ENCODE measurements around the gene CFAP52. TPM values are rescaled to one million over a fixed set of nuclear protein-coding genes. Genes with fewer than 3 reads are reported as not detected.
"Not testable (repeated sequence)": the region's sequence is repeated elsewhere in the genome, so short reads cannot be mapped to it uniquely, and the experiment has no call there.

The CFAP52 gene
- total RNA-seq, 4 donors from 2014 or later, result 0.40 to 4.2 TPM; not detected in 2

DNA sequence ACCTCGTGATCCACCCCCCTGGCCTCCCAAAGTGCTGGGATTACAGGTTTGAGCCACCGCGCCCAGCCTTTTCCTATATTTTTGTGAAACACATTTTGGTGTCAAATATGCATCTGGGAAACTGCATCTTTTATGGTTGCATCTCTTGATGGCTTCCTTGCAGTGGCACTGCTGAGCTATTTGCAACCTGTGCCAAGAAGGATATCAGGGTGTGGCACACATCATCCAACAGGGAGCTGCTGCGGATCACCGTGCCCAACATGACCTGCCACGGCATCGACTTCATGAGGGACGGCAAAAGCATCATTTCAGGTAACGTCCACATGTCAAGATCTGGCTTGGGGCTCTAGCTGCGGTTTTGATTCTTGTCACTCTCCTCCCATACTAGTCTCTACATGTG is 52.1 kb downstream of the CFAP52 start:
- 95 to 96% methylated on average over 5 to 8 of the region's 10 CpGs for WGBS, 2 donors (ENCODE audit: low coverage in 1 of 2)

DNA sequence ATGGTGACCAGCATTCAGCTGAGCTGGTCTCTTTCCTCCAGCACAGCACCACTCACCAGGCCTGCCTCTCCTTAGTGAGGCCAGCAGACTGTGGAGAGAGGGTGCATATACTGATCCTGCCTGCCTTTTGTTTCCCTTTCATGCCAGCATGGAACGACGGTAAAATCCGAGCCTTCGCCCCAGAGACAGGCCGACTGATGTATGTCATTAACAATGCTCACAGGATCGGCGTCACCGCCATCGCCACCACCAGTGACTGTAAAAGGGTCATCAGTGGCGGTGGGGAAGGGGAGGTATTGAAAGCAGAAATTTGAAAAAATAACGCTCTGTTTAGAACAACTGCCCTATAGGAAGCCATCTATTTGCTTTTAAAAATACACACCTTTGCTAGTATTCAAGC is 56.3 kb downstream of the CFAP52 start:
- peaks cover 33% of the 10 kb centered on the region for H3K27me3 ChIP-seq
- H3K27ac ChIP-seq, result no peak overlapping the region
- no peaks in the 10 kb centered on the region for H3K36me3 ChIP-seq
- no peak for TF ChIP-seq EP300 (IDR thresholded peaks at IDR 0.05)
- TF ChIP-seq, protein P1, sequence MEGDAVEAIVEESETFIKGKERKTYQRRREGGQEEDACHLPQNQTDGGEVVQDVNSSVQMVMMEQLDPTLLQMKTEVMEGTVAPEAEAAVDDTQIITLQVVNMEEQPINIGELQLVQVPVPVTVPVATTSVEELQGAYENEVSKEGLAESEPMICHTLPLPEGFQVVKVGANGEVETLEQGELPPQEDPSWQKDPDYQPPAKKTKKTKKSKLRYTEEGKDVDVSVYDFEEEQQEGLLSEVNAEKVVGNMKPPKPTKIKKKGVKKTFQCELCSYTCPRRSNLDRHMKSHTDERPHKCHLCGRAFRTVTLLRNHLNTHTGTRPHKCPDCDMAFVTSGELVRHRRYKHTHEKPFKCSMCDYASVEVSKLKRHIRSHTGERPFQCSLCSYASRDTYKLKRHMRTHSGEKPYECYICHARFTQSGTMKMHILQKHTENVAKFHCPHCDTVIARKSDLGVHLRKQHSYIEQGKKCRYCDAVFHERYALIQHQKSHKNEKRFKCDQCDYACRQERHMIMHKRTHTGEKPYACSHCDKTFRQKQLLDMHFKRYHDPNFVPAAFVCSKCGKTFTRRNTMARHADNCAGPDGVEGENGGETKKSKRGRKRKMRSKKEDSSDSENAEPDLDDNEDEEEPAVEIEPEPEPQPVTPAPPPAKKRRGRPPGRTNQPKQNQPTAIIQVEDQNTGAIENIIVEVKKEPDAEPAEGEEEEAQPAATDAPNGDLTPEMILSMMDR (IDR thresholded peaks at IDR 0.05), result no peak
- no peak for TF ChIP-seq POLR2A (IDR thresholded peaks at IDR 0.05)
- no peak for TF ChIP-seq POLR2AphosphoS5 (IDR thresholded peaks at IDR 0.05)
- no peak for ATAC-seq
- H3K9me3 ChIP-seq, result no peaks in the 10 kb centered on the region
- no peaks in the 10 kb centered on the region for H3K4me1 ChIP-seq
- H3K4me3 ChIP-seq, result no peak overlapping the region
- WGBS, 2 donors (ENCODE audit: low coverage in 1 of 2), result 90 to 93% methylated on average over 11 of the region's 11 CpGs

More for the DNA sequence above, 52.1 kb downstream of the CFAP52 start:
- no peak overlapping the region for H3K27ac ChIP-seq
- no peak overlapping the region for H3K4me3 ChIP-seq
- H3K9me3 ChIP-seq, result peaks cover 0 to 22% (median 0%) of the 10 kb centered on the region in 3 donors
- no peaks in the 10 kb centered on the region for H3K4me1 ChIP-seq
- no peak for ATAC-seq
- no peaks in the 10 kb centered on the region for H3K36me3 ChIP-seq
- H3K27me3 ChIP-seq, result peaks cover 13% of the 10 kb centered on the region
- TF ChIP-seq POLR2A (IDR thresholded peaks at IDR 0.05) (no peak), EP300 (IDR thresholded peaks at IDR 0.05) (no peak), POLR2AphosphoS5 (IDR thresholded peaks at IDR 0.05) (no peak)
- TF ChIP-seq, protein P1 (IDR thresholded peaks at IDR 0.05), result no peak

DNA sequence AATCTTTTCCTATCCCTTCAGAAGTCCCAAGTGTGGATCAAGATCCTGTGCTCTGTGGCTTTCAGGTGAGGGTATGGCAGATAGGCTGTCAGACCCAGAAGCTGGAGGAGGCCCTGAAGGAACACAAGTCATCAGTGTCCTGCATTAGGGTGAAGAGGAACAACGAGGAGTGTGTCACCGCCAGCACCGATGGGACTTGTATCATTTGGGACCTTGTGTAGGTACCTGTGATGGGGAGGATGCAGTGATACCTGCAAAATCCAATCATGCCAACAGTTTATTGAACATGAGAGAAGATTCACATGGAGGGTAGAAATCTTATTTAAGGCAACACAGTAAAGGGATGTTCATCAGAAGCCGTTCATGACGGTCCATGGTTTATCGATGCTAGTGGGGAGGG is 58.9 kb downstream of the CFAP52 start:
- Histone ChIP-seq H3K4me1 (no peaks in the 10 kb centered on the region), H3K27ac (no peak overlapping the region), H3K4me3 (no peak overlapping the region), H3K36me3 (no peaks in the 10 kb centered on the region), H3K9me3 (no peaks in the 10 kb centered on the region), H3K27me3 (peaks cover 53% of the 10 kb centered on the region)
- TF ChIP-seq POLR2A (IDR thresholded peaks at IDR 0.05) (no peak), POLR2AphosphoS5 (IDR thresholded peaks at IDR 0.05) (no peak), EP300 (IDR thresholded peaks at IDR 0.05) (no peak)
- TF ChIP-seq, protein P1 (IDR thresholded peaks at IDR 0.05), result no peak
- 76 to 100% methylated on average over 6 of the region's 6 CpGs for WGBS, 2 donors (ENCODE audit: low coverage in 1 of 2)
- ATAC-seq, result no peak

DNA sequence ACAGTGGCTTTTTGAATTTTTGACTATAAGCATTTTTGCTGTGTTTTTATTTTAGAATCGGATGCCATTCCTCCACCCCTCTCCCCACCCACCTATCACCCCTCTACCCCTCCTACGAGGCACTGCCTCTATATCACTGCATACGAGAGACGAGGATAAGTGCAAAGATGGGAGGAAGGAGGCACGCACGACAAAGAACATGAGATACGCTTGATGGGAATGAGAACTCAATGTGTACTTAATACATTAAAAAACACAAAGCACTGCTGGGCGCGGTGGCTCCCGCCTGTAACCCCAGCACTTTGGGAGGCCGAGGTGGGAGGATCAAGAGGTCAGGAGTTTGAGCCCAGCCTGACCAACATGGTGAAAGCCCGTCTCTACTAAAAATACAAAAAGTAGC is 60.1 kb downstream of the CFAP52 start:
- WGBS, 2 donors (ENCODE audit: low coverage in 1 of 2), result 86% methylated on average over 12 of the region's 12 CpGs; no CpG with 5 or more reads in 1 of the 2 donors
- ATAC-seq, result no peak
- TF ChIP-seq EP300 (IDR thresholded peaks at IDR 0.05), result no peak
- TF ChIP-seq, protein P1 (IDR thresholded peaks at IDR 0.05), result no peak
- no peak for TF ChIP-seq POLR2AphosphoS5 (IDR thresholded peaks at IDR 0.05)
- no peak for TF ChIP-seq POLR2A (IDR thresholded peaks at IDR 0.05)

DNA sequence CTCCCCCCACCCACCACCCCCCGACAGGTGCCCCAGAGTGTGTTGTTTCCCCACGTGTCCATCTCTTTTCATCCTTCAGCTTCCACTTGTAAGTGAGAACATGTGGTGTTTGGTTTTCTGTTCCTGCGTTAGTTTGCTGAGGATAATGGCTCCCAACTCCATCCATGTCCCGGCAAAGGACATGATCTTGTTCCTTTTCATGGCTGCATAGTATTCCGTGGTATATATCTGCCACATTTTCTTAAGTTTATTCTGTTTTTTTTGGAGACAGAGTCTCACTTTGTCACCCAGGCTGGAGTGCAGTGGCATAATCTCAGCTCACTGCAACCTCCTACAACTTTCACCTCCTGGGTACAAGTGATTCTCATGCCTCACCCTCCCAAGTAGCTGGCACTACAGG is 63.9 kb downstream of the CFAP52 start:
- not testable (repeated sequence) for H3K4me3 ChIP-seq, H3K27ac ChIP-seq, H3K9me3 ChIP-seq, ATAC-seq, H3K36me3 ChIP-seq
- H3K4me1 ChIP-seq, result peaks cover 0 to 12% (median 7%) of the 10 kb centered on the region in 3 donors
- H3K27me3 ChIP-seq, result peaks cover 81% of the 10 kb centered on the region
- 74 to 100% methylated on average over 1 to 4 of the region's 5 CpGs for WGBS, 2 donors (ENCODE audit: low coverage in 1 of 2)

More for the DNA sequence above, 60.1 kb downstream of the CFAP52 start:
- Histone ChIP-seq H3K27me3 (peaks cover 65% of the 10 kb centered on the region), H3K4me1 (no peaks in the 10 kb centered on the region), H3K27ac (no peak overlapping the region), H3K4me3 (no peak overlapping the region), H3K9me3 (no peaks in the 10 kb centered on the region), H3K36me3 (no peaks in the 10 kb centered on the region)
